Progenitor cell of endocrine pancreas (in vitro differentiated cells): ENCODE measurements around the gene DACT2. TPM values are rescaled to one million over a fixed set of nuclear protein-coding genes. Genes with fewer than 3 reads are reported as not detected.

Experiments
- DNase-seq: peaks from one replicate; pipeline ENCODE4 v3.0.0; 2021; ENCODE audit warnings: low spot score; ENCODE audit not compliant: unreplicated experiment
- H3K27ac Mint-ChIP-seq: 2 replicates; pipeline ENCODE4 v1.8.0; 2021; ENCODE audit warnings: mild to moderate bottlenecking, moderate library complexity, mixed read lengths
- H3K27me3 Mint-ChIP-seq: 2 replicates; pipeline ENCODE4 v1.8.0; 2021; ENCODE audit warnings: mixed read lengths
- H3K36me3 Mint-ChIP-seq: 2 replicates; pipeline ENCODE4 v1.8.0; 2022; ENCODE audit warnings: mixed read lengths; ENCODE audit not compliant: insufficient read depth
- H3K4me1 Mint-ChIP-seq: 2 replicates; pipeline ENCODE4 v1.8.0; 2021; ENCODE audit warnings: low read depth, mixed read lengths
- H3K4me3 Mint-ChIP-seq: 2 replicates; pipeline ENCODE4 v1.8.0; 2021; ENCODE audit warnings: low read depth, mild to moderate bottlenecking, moderate library complexity, mixed read lengths
- H3K9me3 Mint-ChIP-seq: 2 replicates; pipeline ENCODE4 v1.8.0; 2021; ENCODE audit warnings: low read depth, mixed read lengths
- total RNA-seq: library from RNA; stranded (reverse); gene quantifications from 2 replicates; pipeline ENCODE4 v1.2.1, GENCODE V29; 2021
- TF ChIP-seq, protein P1 (sequence below): fragments of 200-600 bp; sonication (generic); IDR thresholded peaks from one replicate; pipeline ENCODE4 v1.5.0; 2021; ENCODE audit warnings: antibody characterized with exemption, mild to moderate bottlenecking; ENCODE audit not compliant: unreplicated experiment

Gene DACT2
- total RNA-seq, 1 donor from 2014 or later = 33.2 TPM

DNA sequence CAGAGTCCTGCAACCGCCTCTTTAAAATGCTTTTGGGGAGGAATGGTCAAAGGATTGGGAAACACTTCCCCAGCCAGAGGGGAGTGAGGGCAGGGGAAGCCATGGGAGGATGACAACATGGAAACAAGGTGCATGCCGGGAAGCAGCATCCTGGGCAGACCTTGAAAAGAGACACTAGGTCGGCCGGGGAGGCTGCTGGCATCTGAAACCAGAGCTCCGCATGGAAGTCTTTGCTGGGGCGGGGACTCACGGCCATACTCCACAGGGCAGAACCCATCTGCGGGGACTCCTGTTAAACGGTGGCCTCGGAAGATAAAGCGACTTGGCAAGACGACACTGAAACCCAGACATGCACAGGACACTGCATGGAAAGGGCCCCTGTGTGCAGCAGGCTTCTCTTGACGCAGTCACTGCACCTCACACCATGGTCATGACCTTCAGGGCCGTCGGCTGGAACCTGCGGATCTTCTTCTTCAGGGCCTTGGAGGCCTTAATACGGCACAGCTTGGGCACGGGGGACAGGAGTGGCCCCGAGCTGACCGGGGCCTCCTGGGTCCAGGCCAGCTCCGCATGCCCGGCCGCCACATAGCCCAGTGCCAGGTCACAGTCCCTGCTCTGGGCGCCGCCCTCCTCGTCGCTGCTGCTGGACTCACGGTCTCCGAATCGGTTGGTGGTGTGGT, 12.4 kb downstream of the DACT2 start:
- Mint-ChIP-seq H3K27ac (no peak overlapping the region), H3K4me3 (no peak overlapping the region), H3K36me3 (peaks cover 16% of the 10 kb centered on the region), H3K27me3 (no peaks in the 10 kb centered on the region), H3K9me3 (no peaks in the 10 kb centered on the region), H3K4me1 (peaks cover 22% of the 10 kb centered on the region)
- no peak for DNase-seq
- TF ChIP-seq, protein P1, sequence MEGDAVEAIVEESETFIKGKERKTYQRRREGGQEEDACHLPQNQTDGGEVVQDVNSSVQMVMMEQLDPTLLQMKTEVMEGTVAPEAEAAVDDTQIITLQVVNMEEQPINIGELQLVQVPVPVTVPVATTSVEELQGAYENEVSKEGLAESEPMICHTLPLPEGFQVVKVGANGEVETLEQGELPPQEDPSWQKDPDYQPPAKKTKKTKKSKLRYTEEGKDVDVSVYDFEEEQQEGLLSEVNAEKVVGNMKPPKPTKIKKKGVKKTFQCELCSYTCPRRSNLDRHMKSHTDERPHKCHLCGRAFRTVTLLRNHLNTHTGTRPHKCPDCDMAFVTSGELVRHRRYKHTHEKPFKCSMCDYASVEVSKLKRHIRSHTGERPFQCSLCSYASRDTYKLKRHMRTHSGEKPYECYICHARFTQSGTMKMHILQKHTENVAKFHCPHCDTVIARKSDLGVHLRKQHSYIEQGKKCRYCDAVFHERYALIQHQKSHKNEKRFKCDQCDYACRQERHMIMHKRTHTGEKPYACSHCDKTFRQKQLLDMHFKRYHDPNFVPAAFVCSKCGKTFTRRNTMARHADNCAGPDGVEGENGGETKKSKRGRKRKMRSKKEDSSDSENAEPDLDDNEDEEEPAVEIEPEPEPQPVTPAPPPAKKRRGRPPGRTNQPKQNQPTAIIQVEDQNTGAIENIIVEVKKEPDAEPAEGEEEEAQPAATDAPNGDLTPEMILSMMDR = no peak

DNA sequence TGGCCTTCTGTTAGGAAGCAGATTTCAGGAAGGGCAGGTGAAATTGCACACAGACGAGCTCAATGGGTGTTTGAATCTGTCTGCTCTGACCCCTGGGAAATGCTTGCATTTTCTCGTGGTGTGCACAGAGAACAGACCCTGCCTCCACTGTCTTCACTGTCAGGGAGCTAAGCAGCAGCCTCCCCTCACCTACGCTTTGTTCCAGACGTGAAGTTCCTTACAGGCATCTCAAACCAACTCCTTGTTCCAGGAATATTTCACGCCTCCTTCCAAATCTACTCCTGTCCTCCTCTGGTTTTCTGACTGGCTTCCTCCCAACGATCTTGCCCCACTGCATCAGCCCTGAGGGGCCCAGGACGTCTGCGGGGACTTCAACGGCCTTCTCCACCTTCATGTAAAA, 13.7 kb downstream of the DACT2 start:
- Mint-ChIP-seq H3K9me3 (no peaks in the 10 kb centered on the region), H3K4me3 (no peak overlapping the region), H3K36me3 (peaks cover 13% of the 10 kb centered on the region), H3K4me1 (peaks cover 27% of the 10 kb centered on the region), H3K27me3 (no peaks in the 10 kb centered on the region), H3K27ac (peak overlapping the region; percentile 65)
- no peak for DNase-seq
- TF ChIP-seq, protein P1 = no peak

DNA sequence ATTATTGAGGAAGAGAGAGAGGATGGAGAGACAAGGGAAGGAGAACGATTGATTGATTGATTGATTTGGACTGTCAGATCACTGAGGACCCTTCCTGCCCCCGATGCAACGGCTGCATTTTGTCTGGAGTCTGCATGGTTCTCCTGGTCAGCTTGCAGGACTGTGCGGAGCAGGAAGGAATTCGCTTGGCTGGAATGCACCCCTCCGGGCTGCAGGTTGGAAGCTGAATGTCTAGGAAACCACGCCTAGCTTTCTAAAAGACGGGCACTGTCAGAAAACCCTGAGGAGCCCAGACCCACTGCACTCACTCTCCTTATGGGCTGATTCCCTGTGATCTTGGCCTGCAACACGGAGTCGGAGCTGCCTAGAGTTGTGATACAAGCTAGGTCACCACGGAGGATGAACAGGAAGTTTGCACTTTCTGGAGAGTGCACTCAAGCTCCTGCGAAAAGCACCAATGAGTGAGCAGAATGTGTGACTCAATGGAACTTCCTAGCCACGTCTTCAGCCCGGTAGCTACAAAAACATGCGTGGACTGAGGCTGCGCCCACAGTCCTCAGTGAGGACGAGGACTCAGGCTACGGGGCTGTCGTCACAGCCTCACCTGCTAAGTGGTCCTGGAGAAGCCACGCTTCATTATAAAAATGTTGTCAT, 14.4 kb downstream of the DACT2 start:
- TF ChIP-seq, protein P1 = no peak
- H3K36me3 Mint-ChIP-seq = peaks cover 11% of the 10 kb centered on the region
- no peaks in the 10 kb centered on the region for H3K27me3 Mint-ChIP-seq
- DNase-seq = no peak
- no peak overlapping the region for H3K4me3 Mint-ChIP-seq
- peaks cover 27% of the 10 kb centered on the region for H3K4me1 Mint-ChIP-seq
- H3K27ac Mint-ChIP-seq = no peak overlapping the region
- H3K9me3 Mint-ChIP-seq = no peaks in the 10 kb centered on the region

DNA sequence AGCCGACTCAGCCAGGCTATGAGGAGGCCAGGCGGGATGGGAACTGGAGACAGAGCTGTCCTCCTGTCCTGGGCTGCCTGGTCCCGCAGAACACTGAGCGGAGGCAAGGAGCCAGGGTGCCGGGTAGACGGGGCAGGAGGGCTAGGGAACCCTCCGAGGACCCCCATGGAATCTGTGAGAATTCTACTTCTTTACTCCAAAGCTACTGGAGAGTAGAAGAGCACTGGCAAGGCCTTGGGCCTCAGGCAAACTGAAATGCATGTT, 14.9 kb downstream of the DACT2 start:
- Mint-ChIP-seq H3K27ac (no peak overlapping the region), H3K27me3 (no peaks in the 10 kb centered on the region), H3K36me3 (peaks cover 11% of the 10 kb centered on the region), H3K4me3 (no peak overlapping the region), H3K9me3 (no peaks in the 10 kb centered on the region), H3K4me1 (peaks cover 27% of the 10 kb centered on the region)
- TF ChIP-seq, protein P1 = no peak
- DNase-seq = no peak

DNA sequence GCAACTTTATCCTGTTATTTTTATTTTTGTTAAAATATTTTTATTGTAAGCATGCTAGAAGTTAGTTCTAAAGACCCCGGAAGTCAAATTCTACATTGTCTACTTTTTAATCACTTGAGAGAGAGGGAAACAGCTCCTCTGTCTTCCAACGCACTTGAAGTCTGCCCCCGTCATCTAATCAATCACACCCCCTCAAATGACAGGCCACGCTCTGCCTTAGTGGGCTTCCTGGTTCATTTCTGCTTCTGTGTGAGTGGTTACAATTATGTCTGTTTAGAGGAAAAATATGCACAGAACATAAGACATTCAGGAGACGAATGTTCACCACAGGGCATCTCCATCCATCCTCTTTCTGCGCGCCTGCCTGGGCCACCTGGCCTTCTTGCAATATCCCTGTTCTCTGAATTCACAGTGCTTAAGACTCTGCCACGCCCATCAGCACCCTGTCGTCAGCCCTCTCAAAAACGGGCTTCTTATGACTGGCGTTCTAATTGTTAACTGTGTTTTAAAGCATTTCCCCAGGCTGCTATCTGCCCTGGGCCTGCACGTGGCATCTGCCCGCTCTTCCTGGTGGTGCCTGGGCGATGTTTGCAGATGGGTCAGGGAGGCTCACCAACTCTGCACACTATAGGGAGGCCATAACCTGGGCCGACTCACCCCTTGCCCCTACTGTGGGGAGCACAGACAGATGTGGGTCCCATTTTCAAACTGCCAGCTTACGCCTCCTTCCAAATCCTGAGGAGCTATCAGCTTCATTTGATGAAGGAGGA, 15.4 kb downstream of the DACT2 start:
- Mint-ChIP-seq H3K4me3 (no peak overlapping the region), H3K4me1 (peaks cover 27% of the 10 kb centered on the region), H3K27ac (no peak overlapping the region), H3K27me3 (peaks cover under 1% of the 10 kb centered on the region), H3K36me3 (peaks cover 11% of the 10 kb centered on the region), H3K9me3 (no peaks in the 10 kb centered on the region)
- DNase-seq = no peak
- TF ChIP-seq, protein P1 = no peak
